GM19099 (cell line): ENCODE results near the gene MAP6D1.

ENCODE experiments used
- POLR2A ChIP-seq: IDR thresholded peaks from 3 replicates; pipeline ENCODE4 v1.6.1; 2011; ENCODE audit warnings: low read depth; ENCODE audit not compliant: insufficient read length; ENCODE audit errors: extremely low read depth

The MAP6D1 gene

GRCh38 chr3:183829466-183829865 lies 4.1 kb upstream of the MAP6D1 start:
- no peak for TF ChIP-seq POLR2A

- TF ChIP-seq POLR2A, result no peak
Observed at GRCh38 chr3:183828538-183828870, 3.1 kb upstream of the MAP6D1 start.

GRCh38 chr3:183827809-183828537 lies 2.6 kb upstream of the MAP6D1 start:
- TF ChIP-seq POLR2A, result no peak

GRCh38 chr3:183826448-183827250 lies 1.3 kb upstream of the MAP6D1 start:
- TF ChIP-seq POLR2A, result no peak

- TF ChIP-seq POLR2A, result no peak
Observed at GRCh38 chr3:183824761-183825455, 469 bp downstream of the MAP6D1 start.

GRCh38 chr3:183823963-183824362 lies 1.4 kb downstream of the MAP6D1 start:
- no peak for TF ChIP-seq POLR2A

GRCh38 chr3:183822631-183823030 lies 2.7 kb downstream of the MAP6D1 start:
- no peak for TF ChIP-seq POLR2A

- TF ChIP-seq POLR2A, result no peak
Observed at GRCh38 chr3:183819831-183820230, 5.5 kb downstream of the MAP6D1 start.

- TF ChIP-seq POLR2A, result no peak
Observed at GRCh38 chr3:183818706-183819624, 6.4 kb downstream of the MAP6D1 start.

- TF ChIP-seq POLR2A, result no peak
Observed at GRCh38 chr3:183818041-183818620, 7.2 kb downstream of the MAP6D1 start.

- TF ChIP-seq POLR2A, result no peak
Observed at GRCh38 chr3:183817639-183818038, 7.7 kb downstream of the MAP6D1 start.

- no peak for TF ChIP-seq POLR2A
Observed at GRCh38 chr3:183816681-183817510, 8.5 kb downstream of the MAP6D1 start.

GRCh38 chr3:183815951-183816475 lies 9.4 kb downstream of the MAP6D1 start:
- TF ChIP-seq POLR2A, result no peak
